HG03066 (cell line): Measurements from ENCODE around the gene PDE1C.

Experiments used
- ATAC-seq: cut with Tn5 transposase; IDR thresholded peaks from one replicate; pipeline ENCODE4 v1.9.1; 2021; ENCODE audit warnings: low read depth; ENCODE audit not compliant: unreplicated experiment

The PDE1C gene

GRCh38 chr7:31906479-31907171, 163.6 kb downstream of the PDE1C start:
- no peak for ATAC-seq

GRCh38 chr7:31903962-31904361, 166.2 kb downstream of the PDE1C start:
- ATAC-seq, result no peak

GRCh38 chr7:31899356-31899927, 170.8 kb downstream of the PDE1C start:
- ATAC-seq, result no peak

DNA sequence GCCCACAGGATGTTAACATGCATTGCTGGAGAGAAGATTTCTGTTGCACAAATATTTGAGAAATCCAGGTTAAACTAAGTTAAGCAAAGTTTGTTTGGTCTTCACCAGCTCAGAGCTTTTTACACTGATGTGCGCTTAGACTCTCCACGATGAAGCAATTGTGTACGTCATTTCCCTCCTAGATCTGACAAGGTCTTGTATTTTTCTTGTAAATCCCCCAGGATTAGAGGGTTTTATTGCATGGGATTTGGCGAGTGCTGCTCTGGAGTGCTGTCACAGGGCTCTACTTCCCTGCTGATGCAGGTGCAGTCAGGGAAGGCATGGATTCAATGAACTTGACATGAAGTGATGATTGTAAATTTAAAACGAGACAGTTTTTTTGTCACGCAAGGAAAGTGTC, 173.3 kb downstream of the PDE1C start:
- ATAC-seq, result no peak

- no peak for ATAC-seq
These were observed 175.9 kb downstream of the PDE1C start for GRCh38 chr7:31894308-31894707.

- ATAC-seq, result no peak
These were observed 176.8 kb downstream of the PDE1C start for GRCh38 chr7:31893365-31893764.

DNA sequence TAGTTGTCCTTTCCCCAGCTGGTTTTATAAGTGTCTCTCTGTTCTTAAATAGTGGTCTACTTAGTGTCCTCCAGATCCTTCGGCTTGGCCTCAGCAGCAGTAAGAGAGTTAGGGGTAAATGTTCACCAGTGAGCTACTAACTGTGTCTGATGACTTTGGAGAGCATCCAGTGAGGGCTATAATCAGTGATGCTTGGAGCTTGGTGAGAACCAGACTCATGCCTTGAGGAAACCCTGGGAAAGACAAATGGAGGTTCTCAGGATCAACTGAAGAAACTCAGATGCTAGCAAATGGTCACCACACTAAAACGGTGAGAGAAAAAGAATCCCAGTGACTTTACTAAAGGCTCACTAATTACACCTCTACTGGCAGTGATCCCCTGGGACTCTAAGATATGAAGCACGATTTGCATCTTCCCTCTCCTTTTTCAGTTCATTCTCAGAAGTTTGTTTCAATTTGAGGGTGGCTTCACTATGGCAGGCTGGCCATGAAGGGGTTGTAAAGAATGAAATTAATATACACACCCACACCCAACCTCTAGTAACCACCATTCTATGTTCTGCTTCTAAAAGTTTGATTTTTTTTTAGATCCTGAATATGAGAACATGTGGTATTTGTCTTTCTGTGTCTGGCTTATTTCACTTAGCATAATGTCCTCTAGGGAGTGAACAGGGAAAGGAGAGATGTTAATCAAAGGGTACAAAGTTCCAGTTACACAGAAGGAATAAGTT, 177.9 kb downstream of the PDE1C start:
- peak; percentile 87 for ATAC-seq

DNA sequence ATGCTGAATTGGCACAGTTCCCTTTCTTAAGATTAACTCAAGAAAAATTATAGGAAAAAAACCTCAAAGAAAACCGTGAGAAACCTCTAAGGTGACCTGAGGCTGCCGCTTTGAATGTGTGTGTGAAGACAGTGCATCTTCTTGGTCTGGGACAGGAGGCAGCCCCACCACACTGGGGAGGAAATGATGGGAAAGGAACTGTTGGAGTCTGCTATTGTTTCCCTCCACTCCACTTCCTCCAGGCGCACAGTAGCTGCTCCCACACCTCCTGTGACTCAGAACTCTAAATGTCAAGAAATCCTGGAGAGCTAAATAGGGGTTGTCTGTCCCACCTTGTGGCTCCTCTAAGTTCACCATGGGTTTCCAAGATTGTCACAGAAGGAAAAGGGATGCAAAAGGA, 179.4 kb downstream of the PDE1C start:
- no peak for ATAC-seq

- ATAC-seq, result no peak
These were observed 180.0 kb downstream of the PDE1C start for GRCh38 chr7:31890198-31890597.

- ATAC-seq, result no peak
These were observed 183.2 kb downstream of the PDE1C start for GRCh38 chr7:31887006-31887405.

DNA sequence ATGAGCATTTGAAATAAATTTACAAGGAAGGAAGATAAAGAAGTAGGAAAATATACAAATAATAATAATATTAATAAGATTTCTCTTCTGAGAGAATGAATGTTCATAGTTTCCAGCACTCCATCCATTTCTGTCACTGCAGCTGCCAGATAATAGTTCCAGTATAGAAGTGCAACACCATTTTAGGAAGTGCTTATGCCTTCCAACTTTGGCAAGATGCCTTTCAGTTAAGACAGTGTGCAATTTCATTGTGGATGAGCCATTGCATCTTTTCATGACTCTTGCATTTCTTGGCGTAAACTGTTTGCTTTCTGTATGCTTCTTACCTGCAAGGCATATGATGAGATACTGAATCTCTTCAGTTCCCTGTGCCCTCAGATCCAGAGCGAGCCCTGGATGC, 185.0 kb downstream of the PDE1C start:
- ATAC-seq, result no peak

GRCh38 chr7:31883761-31884164, 186.4 kb downstream of the PDE1C start:
- no peak for ATAC-seq

DNA sequence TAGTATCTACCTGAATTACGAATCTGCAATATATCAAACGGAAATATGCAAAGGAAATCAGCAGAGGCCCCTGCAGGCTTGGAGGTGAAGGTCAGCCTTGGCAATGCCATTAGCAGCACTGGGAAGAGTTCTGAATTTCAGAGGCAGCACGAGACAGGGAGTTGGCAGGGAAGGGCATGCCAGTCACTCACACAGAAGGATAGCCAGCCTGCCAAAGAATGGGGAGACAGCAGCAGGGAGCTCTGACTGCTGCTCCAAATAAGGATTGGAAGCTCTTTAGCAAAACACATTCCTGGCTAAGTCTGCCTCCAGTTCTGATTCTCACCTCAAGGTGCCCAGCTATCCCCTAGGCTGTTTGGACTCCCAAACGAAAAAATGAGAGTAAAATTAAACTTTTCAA, 188.0 kb downstream of the PDE1C start:
- no peak for ATAC-seq

DNA sequence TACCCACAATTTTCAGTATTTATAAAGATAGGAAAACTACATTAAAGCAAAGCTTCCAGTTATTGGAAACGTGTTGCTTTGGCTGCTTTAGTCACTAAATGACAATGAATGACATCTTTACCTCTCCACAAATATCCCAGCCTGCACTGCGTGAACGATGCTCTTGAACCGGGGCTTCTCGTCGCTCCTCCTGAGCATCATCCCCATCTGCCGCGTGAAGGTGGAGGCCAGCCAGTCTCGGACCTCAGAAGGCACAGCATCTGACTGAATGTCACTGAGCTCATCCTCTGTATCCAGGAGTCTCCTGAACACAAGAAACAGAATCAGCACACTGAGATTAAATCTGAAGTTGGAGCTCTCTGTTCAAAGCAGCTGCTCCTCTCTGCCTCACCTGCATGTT, 191.3 kb downstream of the PDE1C start:
- ATAC-seq, result no peak

DNA sequence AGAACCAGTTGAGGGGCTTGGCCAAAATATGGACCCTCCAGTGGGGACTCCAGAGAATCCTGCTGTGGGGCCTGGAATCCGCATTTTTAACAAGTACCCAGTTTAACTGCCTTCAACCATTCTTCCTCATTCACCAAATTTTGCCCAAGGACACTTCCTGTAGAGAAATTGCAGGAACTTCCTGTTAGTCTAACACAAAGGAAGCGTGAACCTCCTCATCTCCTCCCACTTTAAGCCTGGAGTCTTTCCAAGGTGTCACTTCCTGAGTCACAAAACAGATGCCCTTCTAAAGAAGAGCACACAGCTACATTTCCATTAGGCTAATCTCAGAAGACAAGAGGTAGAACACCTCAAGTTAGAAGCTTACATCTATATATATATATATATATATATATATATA, 194.8 kb downstream of the PDE1C start:
- ATAC-seq, result no peak

DNA sequence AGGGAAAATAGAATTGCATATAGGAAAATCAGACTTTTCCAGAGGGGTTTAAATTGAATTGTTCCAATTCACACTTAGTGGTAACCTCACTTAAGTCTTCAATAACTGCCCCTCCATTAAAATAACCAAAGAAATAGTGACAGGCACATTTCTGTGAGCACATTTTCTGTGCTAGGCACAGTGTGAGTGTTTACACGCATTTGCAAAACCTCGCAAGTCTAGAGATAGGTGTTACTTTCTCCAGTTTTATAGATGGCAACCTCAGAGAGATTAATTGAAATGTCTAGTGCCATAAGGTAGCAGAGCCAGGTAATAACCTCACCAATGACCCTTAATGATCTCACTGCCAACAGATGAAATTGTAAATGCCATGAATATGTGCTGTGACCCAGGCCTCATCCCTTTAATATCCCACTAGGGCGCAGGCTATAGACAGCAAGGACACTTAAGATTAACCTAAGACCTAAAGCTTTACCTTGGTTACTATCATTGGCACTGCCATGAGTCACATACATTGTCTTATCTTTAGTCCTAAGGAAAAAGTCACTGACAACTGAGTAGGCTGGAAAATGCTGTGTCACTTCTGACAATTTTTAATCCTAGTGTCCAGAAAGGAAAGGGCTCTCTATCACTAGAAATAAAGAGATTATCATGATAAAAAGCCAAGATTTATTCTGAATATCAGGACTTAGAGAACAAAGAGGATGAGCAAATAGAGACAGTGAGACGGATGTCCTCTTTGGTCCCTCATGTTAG, 195.4 kb downstream of the PDE1C start:
- ATAC-seq, result no peak

GRCh38 chr7:31873816-31874597, 196.2 kb downstream of the PDE1C start:
- peak; percentile 79 for ATAC-seq

DNA sequence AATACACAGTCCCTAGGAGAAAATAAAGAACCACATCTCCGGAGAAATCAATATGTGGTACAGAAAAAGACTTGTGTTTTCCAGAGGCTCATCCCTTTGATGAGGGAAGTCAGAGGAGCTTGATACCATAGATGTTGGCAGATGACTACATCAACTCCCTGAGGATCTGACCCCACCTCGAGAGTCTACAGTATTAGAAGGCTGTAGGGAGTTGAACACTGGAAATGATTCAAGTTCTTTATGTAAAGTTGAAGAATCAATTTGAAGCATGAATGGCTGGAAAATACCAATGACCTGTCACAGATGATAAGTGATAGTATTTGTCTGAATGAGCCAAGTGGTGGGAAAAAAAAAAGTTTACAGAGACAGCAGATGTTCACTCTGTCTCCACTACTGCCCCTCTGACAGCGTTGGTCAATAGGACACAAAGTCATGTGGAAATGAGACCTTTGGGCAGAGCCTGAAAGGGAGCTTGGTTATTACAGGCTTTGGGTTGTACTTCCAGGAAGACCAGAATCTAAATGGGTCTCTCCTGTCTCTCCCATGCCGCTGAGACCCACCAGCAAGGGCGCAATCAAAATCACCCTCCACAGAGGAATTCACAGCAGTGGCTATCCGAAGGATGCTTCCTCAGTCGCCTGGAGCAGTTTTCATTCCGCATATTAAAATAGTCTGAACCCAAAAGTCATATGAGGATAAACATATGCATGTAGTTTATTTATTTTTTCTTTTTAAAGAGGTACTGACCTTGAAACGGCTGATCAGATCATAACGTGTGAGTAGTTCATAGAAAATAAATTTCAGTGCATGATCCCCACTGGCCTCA, 197.4 kb downstream of the PDE1C start:
- ATAC-seq, result no peak

- ATAC-seq, result no peak
These were observed 205.6 kb downstream of the PDE1C start for GRCh38 chr7:31864646-31865045.

- no peak for ATAC-seq
These were observed 209.3 kb downstream of the PDE1C start for GRCh38 chr7:31860925-31861324.
